Measurements from ENCODE around the gene RELN.

Gene RELN

GRCh38 chr7:103698064-103698463 lies 291.4 kb downstream of the RELN start:
- Histone ChIP-seq H3K56ac (ENCODE audit: low read length) (no peak overlapping the region), H2BK15ac (replicated peaks; ENCODE audit: low read depth) (no peak overlapping the region), H3K4ac (ENCODE audit: low read depth, low read length) (no peak overlapping the region), H3K23ac (ENCODE audit: low read length) (no peak overlapping the region), H3K9ac (ENCODE audit: low read length) (no peak overlapping the region), H2AK5ac (ENCODE audit: low read length) (no peak overlapping the region), H3K79me2 (ENCODE audit: control insufficient read depth, insufficient read depth, low read length) (no peaks in the 10 kb centered on the region), H2BK120ac (ENCODE audit: low read depth, low read length) (no peak overlapping the region), H3K4me1 (ENCODE audit: control insufficient read depth, low read depth, low read length) (no peaks in the 10 kb centered on the region), H3K4me3 (ENCODE audit: low read length) (no peak overlapping the region), H4K5ac (ENCODE audit: low read length) (no peak overlapping the region), H3K36me3 (ENCODE audit: control insufficient read depth, insufficient read depth, low read length) (no peaks in the 10 kb centered on the region), H3K4me2 (ENCODE audit: low read length) (no peak overlapping the region), H2BK5ac (ENCODE audit: low read length) (no peak overlapping the region), H3K27me3 (ENCODE audit: insufficient read depth, low read length, poor library complexity) (no peaks in the 10 kb centered on the region), H3K27ac (ENCODE audit: low read depth, low read length) (no peak overlapping the region), H3K18ac (ENCODE audit: low read length) (no peak overlapping the region), H3K79me1 (ENCODE audit: low read length) (no peaks in the 10 kb centered on the region), H4K8ac (ENCODE audit: low read depth, low read length) (no peak overlapping the region)
- DNase-seq = no peak

GRCh38 chr7:103695521-103695920 lies 293.9 kb downstream of the RELN start:
- Histone ChIP-seq H3K79me2 (ENCODE audit: control insufficient read depth, insufficient read depth, low read length) (no peaks in the 10 kb centered on the region), H3K9ac (ENCODE audit: low read length) (no peak overlapping the region), H3K27me3 (ENCODE audit: insufficient read depth, low read length, poor library complexity) (no peaks in the 10 kb centered on the region), H2AK5ac (ENCODE audit: low read length) (no peak overlapping the region), H3K79me1 (ENCODE audit: low read length) (no peaks in the 10 kb centered on the region), H2BK120ac (ENCODE audit: low read depth, low read length) (no peak overlapping the region), H2BK5ac (ENCODE audit: low read length) (no peak overlapping the region), H3K36me3 (ENCODE audit: control insufficient read depth, insufficient read depth, low read length) (no peaks in the 10 kb centered on the region), H2BK15ac (replicated peaks; ENCODE audit: low read depth) (no peak overlapping the region), H3K4me3 (ENCODE audit: low read length) (no peak overlapping the region), H3K4me2 (ENCODE audit: low read length) (no peak overlapping the region), H3K4ac (ENCODE audit: low read depth, low read length) (no peak overlapping the region), H3K23ac (ENCODE audit: low read length) (no peak overlapping the region), H3K56ac (ENCODE audit: low read length) (no peak overlapping the region), H4K8ac (ENCODE audit: low read depth, low read length) (no peak overlapping the region), H3K18ac (ENCODE audit: low read length) (no peak overlapping the region), H3K4me1 (ENCODE audit: control insufficient read depth, low read depth, low read length) (no peaks in the 10 kb centered on the region), H3K27ac (ENCODE audit: low read depth, low read length) (no peak overlapping the region), H4K5ac (ENCODE audit: low read length) (no peak overlapping the region)
- no CpG with 5 or more reads among the region's 4 CpGs for WGBS (ENCODE audit: extremely low coverage, insufficient coverage, low lambda C conversion rate)
- DNase-seq = no peak

GRCh38 chr7:103694304-103694703 lies 295.2 kb downstream of the RELN start:
- H3K79me2 ChIP-seq (ENCODE audit: control insufficient read depth, insufficient read depth, low read length) = no peaks in the 10 kb centered on the region
- DNase-seq = no peak
- H3K27ac ChIP-seq (ENCODE audit: low read depth, low read length) = no peak overlapping the region
- no peaks in the 10 kb centered on the region for H3K79me1 ChIP-seq (ENCODE audit: low read length)
- H4K5ac ChIP-seq (ENCODE audit: low read length) = no peak overlapping the region
- H3K56ac ChIP-seq (ENCODE audit: low read length) = no peak overlapping the region
- no peak overlapping the region for H2BK120ac ChIP-seq (ENCODE audit: low read depth, low read length)
- H3K4me3 ChIP-seq (ENCODE audit: low read length) = no peak overlapping the region
- no peak overlapping the region for H2BK5ac ChIP-seq (ENCODE audit: low read length)
- H3K18ac ChIP-seq (ENCODE audit: low read length) = no peak overlapping the region
- no peak overlapping the region for H3K9ac ChIP-seq (ENCODE audit: low read length)
- no peak overlapping the region for H3K4me2 ChIP-seq (ENCODE audit: low read length)
- H4K8ac ChIP-seq (ENCODE audit: low read depth, low read length) = no peak overlapping the region
- no peaks in the 10 kb centered on the region for H3K36me3 ChIP-seq (ENCODE audit: control insufficient read depth, insufficient read depth, low read length)
- no peaks in the 10 kb centered on the region for H3K4me1 ChIP-seq (ENCODE audit: control insufficient read depth, low read depth, low read length)
- H2BK15ac ChIP-seq (replicated peaks; ENCODE audit: low read depth) = no peak overlapping the region
- 100% methylated on average over 1 of the region's 4 CpGs for WGBS (ENCODE audit: extremely low coverage, insufficient coverage, low lambda C conversion rate)
- H3K4ac ChIP-seq (ENCODE audit: low read depth, low read length) = no peak overlapping the region
- H2AK5ac ChIP-seq (ENCODE audit: low read length) = no peak overlapping the region
- no peaks in the 10 kb centered on the region for H3K27me3 ChIP-seq (ENCODE audit: insufficient read depth, low read length, poor library complexity)
- H3K23ac ChIP-seq (ENCODE audit: low read length) = no peak overlapping the region

- Histone ChIP-seq H3K18ac (ENCODE audit: low read length) (no peak overlapping the region), H4K8ac (ENCODE audit: low read depth, low read length) (no peak overlapping the region), H3K4me1 (ENCODE audit: control insufficient read depth, low read depth, low read length) (no peaks in the 10 kb centered on the region), H3K9ac (ENCODE audit: low read length) (no peak overlapping the region), H3K27ac (ENCODE audit: low read depth, low read length) (no peak overlapping the region), H3K4me3 (ENCODE audit: low read length) (no peak overlapping the region), H3K4me2 (ENCODE audit: low read length) (no peak overlapping the region), H4K5ac (ENCODE audit: low read length) (no peak overlapping the region), H2BK15ac (replicated peaks; ENCODE audit: low read depth) (no peak overlapping the region), H3K36me3 (ENCODE audit: control insufficient read depth, insufficient read depth, low read length) (no peaks in the 10 kb centered on the region), H3K27me3 (ENCODE audit: insufficient read depth, low read length, poor library complexity) (no peaks in the 10 kb centered on the region), H2BK120ac (ENCODE audit: low read depth, low read length) (no peak overlapping the region), H2BK5ac (ENCODE audit: low read length) (no peak overlapping the region), H3K79me2 (ENCODE audit: control insufficient read depth, insufficient read depth, low read length) (no peaks in the 10 kb centered on the region), H3K79me1 (ENCODE audit: low read length) (no peaks in the 10 kb centered on the region), H2AK5ac (ENCODE audit: low read length) (no peak overlapping the region), H3K56ac (ENCODE audit: low read length) (no peak overlapping the region), H3K23ac (ENCODE audit: low read length) (no peak overlapping the region), H3K4ac (ENCODE audit: low read depth, low read length) (no peak overlapping the region)
- no peak for DNase-seq
- WGBS (ENCODE audit: extremely low coverage, insufficient coverage, low lambda C conversion rate) = no CpG with 5 or more reads among the region's 4 CpGs
Measured at GRCh38 chr7:103691291-103691690, 298.2 kb downstream of the RELN start.

GRCh38 chr7:103690242-103690974 lies 299.1 kb downstream of the RELN start:
- H4K5ac ChIP-seq (ENCODE audit: low read length) = no peak overlapping the region
- H3K4me1 ChIP-seq (ENCODE audit: control insufficient read depth, low read depth, low read length) = no peaks in the 10 kb centered on the region
- no peak overlapping the region for H3K27ac ChIP-seq (ENCODE audit: low read depth, low read length)
- H2BK120ac ChIP-seq (ENCODE audit: low read depth, low read length) = no peak overlapping the region
- no peaks in the 10 kb centered on the region for H3K27me3 ChIP-seq (ENCODE audit: insufficient read depth, low read length, poor library complexity)
- H2AK5ac ChIP-seq (ENCODE audit: low read length) = no peak overlapping the region
- DNase-seq = no peak
- no peak overlapping the region for H3K56ac ChIP-seq (ENCODE audit: low read length)
- H3K9ac ChIP-seq (ENCODE audit: low read length) = no peak overlapping the region
- no peaks in the 10 kb centered on the region for H3K36me3 ChIP-seq (ENCODE audit: control insufficient read depth, insufficient read depth, low read length)
- no peak overlapping the region for H4K8ac ChIP-seq (ENCODE audit: low read depth, low read length)
- no peak overlapping the region for H3K4ac ChIP-seq (ENCODE audit: low read depth, low read length)
- H3K23ac ChIP-seq (ENCODE audit: low read length) = no peak overlapping the region
- H2BK5ac ChIP-seq (ENCODE audit: low read length) = no peak overlapping the region
- H2BK15ac ChIP-seq (replicated peaks; ENCODE audit: low read depth) = no peak overlapping the region
- no peak overlapping the region for H3K4me2 ChIP-seq (ENCODE audit: low read length)
- no peaks in the 10 kb centered on the region for H3K79me2 ChIP-seq (ENCODE audit: control insufficient read depth, insufficient read depth, low read length)
- no CpG with 5 or more reads among the region's 6 CpGs for WGBS (ENCODE audit: extremely low coverage, insufficient coverage, low lambda C conversion rate)
- H3K79me1 ChIP-seq (ENCODE audit: low read length) = no peaks in the 10 kb centered on the region
- H3K4me3 ChIP-seq (ENCODE audit: low read length) = no peak overlapping the region
- no peak overlapping the region for H3K18ac ChIP-seq (ENCODE audit: low read length)

GRCh38 chr7:103689255-103689654 lies 300.2 kb downstream of the RELN start:
- Histone ChIP-seq H3K4me3 (ENCODE audit: low read length) (no peak overlapping the region), H3K27ac (ENCODE audit: low read depth, low read length) (no peak overlapping the region), H2BK120ac (ENCODE audit: low read depth, low read length) (no peak overlapping the region), H4K8ac (ENCODE audit: low read depth, low read length) (no peak overlapping the region), H2BK5ac (ENCODE audit: low read length) (no peak overlapping the region), H3K79me1 (ENCODE audit: low read length) (no peaks in the 10 kb centered on the region), H4K5ac (ENCODE audit: low read length) (no peak overlapping the region), H3K4me1 (ENCODE audit: control insufficient read depth, low read depth, low read length) (no peaks in the 10 kb centered on the region), H3K79me2 (ENCODE audit: control insufficient read depth, insufficient read depth, low read length) (no peaks in the 10 kb centered on the region), H3K4me2 (ENCODE audit: low read length) (no peak overlapping the region), H3K4ac (ENCODE audit: low read depth, low read length) (no peak overlapping the region), H3K36me3 (ENCODE audit: control insufficient read depth, insufficient read depth, low read length) (no peaks in the 10 kb centered on the region), H2AK5ac (ENCODE audit: low read length) (no peak overlapping the region), H3K18ac (ENCODE audit: low read length) (no peak overlapping the region), H3K9ac (ENCODE audit: low read length) (no peak overlapping the region), H3K27me3 (ENCODE audit: insufficient read depth, low read length, poor library complexity) (no peaks in the 10 kb centered on the region), H2BK15ac (replicated peaks; ENCODE audit: low read depth) (no peak overlapping the region), H3K23ac (ENCODE audit: low read length) (no peak overlapping the region), H3K56ac (ENCODE audit: low read length) (no peak overlapping the region)
- WGBS (ENCODE audit: extremely low coverage, insufficient coverage, low lambda C conversion rate) = no CpG with 5 or more reads among the region's 5 CpGs
- no peak for DNase-seq
